Transverse colon (tissue), 3 donors: ENCODE results near the gene ATG5.

Source experiments
- CTCF ChIP-seq, 5 experiments: fragments of 200-600 bp in 3 of 5; fragments of 450-650 bp in 2 of 5; sonication (generic) in 3 of 5; IDR thresholded peaks; 1 replicate in 2 of 5; 2 replicates in 3 of 5; pipeline ENCODE4 v1.5.1; 2016 to 2017; ENCODE audit warnings: antibody characterized with exemption in 5 of 5, inconsistent platforms in 3 of 5, mild to moderate bottlenecking in 2 of 5, moderate library complexity in 1 of 5
- EP300 ChIP-seq: sonication (generic); formaldehyde crosslinking; IDR thresholded peaks from one replicate; pipeline ENCODE4 v1.6.1; 2017; ENCODE audit warnings: antibody characterized with exemption, low read depth

- no peak for TF ChIP-seq CTCF (IDR thresholded peaks at IDR 0.05)
- TF ChIP-seq EP300 = no peak
Measured at GRCh38 chr6:106215608-106216007, 110.0 kb downstream of the ATG5 start.
